Measurements from ENCODE around the gene INVS.

GRCh38 chr9:100083448-100084127 is 15.5 kb upstream of the INVS start:
- TF ChIP-seq CTCF (IDR thresholded peaks at IDR 0.05) (no peak), POLR2AphosphoS5 (IDR thresholded peaks at IDR 0.05; ENCODE audit: insufficient read depth in 1 of 2, low read depth in 1 of 2) (no peak), POLR2A (IDR thresholded peaks at IDR 0.05) (no peak)
